OCI-LY7 (cell line): ENCODE results near the gene FAM9A. TPM values are rescaled to one million over a fixed set of nuclear protein-coding genes. Genes with fewer than 3 reads are reported as not detected.

Experiments used
- BruUV-seq: library from RNA; stranded (reverse); fragments of 400-500 nt; replicated peaks from 2 replicates; lab custom pipeline; 2021; lab: Mats Ljungman, UMichigan
- CTCF ChIA-PET: fragments of 300-600 bp; sonication (Branson Sonifier 250); formaldehyde crosslinking; loops from one replicate; lab custom pipeline; 2022; ENCODE audit warnings: antibody characterized with exemption; ENCODE audit not compliant: unreplicated experiment; lab: Charles Lee
- POLR2A ChIA-PET: fragments of 300-600 bp; sonication (Branson Sonifier 250); formaldehyde crosslinking; loops from one replicate; lab custom pipeline; 2022; ENCODE audit warnings: antibody characterized with exemption; lab: Charles Lee
- DNase-seq: peaks from one replicate; pipeline ENCODE4 v3.0.0-alpha.2; 2015; ENCODE audit warnings: low spot score
- H2AFZ ChIP-seq: fragments of 200-600 bp; sonication (generic), shearing (Covaris generic); 2 replicates; pipeline ENCODE4 v1.6.1; 2014; ENCODE audit warnings: mild to moderate bottlenecking, antibody characterized with exemption, low read length, moderate library complexity
- H3K27ac ChIP-seq: fragments of 200-600 bp; sonication (generic); 2 replicates; pipeline ENCODE4 v1.5.1; 2014; ENCODE audit warnings: mixed run types, low read depth, mild to moderate bottlenecking, moderate library complexity, low read length, inconsistent platforms; ENCODE audit not compliant: poor library complexity, severe bottlenecking
- H3K36me3 ChIP-seq: fragments of 200-600 bp; sonication (generic); 2 replicates; pipeline ENCODE4 v1.6.1; 2014; ENCODE audit warnings: mild to moderate bottlenecking, antibody characterized with exemption, low read length, moderate library complexity, mixed read lengths; ENCODE audit not compliant: insufficient read depth
- H3K4me1 ChIP-seq: fragments of 200-600 bp; sonication (generic); 2 replicates; pipeline ENCODE4 v1.5.1; 2014; ENCODE audit warnings: mild to moderate bottlenecking, low read length; ENCODE audit not compliant: insufficient read depth, poor library complexity, severe bottlenecking
- H3K4me2 ChIP-seq: fragments of 200-600 bp; sonication (generic); 2 replicates; pipeline ENCODE4 v1.6.1; 2014; ENCODE audit warnings: mild to moderate bottlenecking, low read length
- H3K4me3 ChIP-seq: fragments of 200-600 bp; sonication (generic); 2 replicates; pipeline ENCODE4 v1.5.1; 2014; ENCODE audit warnings: mild to moderate bottlenecking, low read depth, low read length; ENCODE audit not compliant: poor library complexity, severe bottlenecking
- H3K79me2 ChIP-seq: fragments of 200-600 bp; sonication (generic); 2 replicates; pipeline ENCODE4 v1.6.1; 2016; ENCODE audit warnings: low read depth, mild to moderate bottlenecking, low read length, moderate library complexity, mixed read lengths; ENCODE audit not compliant: insufficient read depth
- H3K9me2 ChIP-seq: fragments of 200-600 bp; sonication (generic); 2 replicates; pipeline ENCODE4 v1.6.1; 2016; ENCODE audit warnings: mild to moderate bottlenecking, low read length, mixed read lengths; ENCODE audit not compliant: insufficient read depth
- H3K9me3 ChIP-seq: fragments of 200-600 bp; sonication (generic); 2 replicates; pipeline ENCODE4 v1.6.1; 2014; ENCODE audit warnings: mild to moderate bottlenecking, mixed run types, low read length, mixed read lengths
- H4K20me1 ChIP-seq: fragments of 200-600 bp; sonication (generic); 2 replicates; pipeline ENCODE4 v1.6.1; 2014; ENCODE audit warnings: mild to moderate bottlenecking, antibody characterized with exemption, low read length, moderate library complexity, mixed read lengths; ENCODE audit not compliant: insufficient read depth
- CTCF ChIP-seq: fragments of 200-600 bp; sonication (generic); conservative IDR thresholded peaks from 2 replicates; pipeline ENCODE4 v1.5.1; 2014; ENCODE audit warnings: mild to moderate bottlenecking, antibody characterized with exemption, low read length, moderate library complexity, mixed read lengths
- EZH2phosphoT487 ChIP-seq: fragments of 200-600 bp; sonication (generic); IDR thresholded peaks from 2 replicates; pipeline ENCODE4 v1.6.1; 2018; ENCODE audit warnings: low read depth, borderline replicate concordance, mild to moderate bottlenecking, mixed run types, antibody characterized with exemption, low read length, moderate library complexity, mixed read lengths
- intact Hi-C: fragments of 100-400 bp; cut with micrococcal nuclease; formaldehyde crosslinking; loops from one replicate; pipeline ENCODE4 v1.10.0; 2022; ENCODE audit not compliant: unreplicated experiment
- total RNA-seq, 2 experiments: library from RNA; depleted of rRNA in 1 of 2; stranded (reverse); fragments of >200 nt in 1 of 2; shearing (Covaris generic) in 1 of 2; gene quantifications; 2 replicates each; pipeline ENCODE4 v1.2.3, GENCODE V29; 2014 to 2022

The FAM9A gene
- total RNA-seq, 2 experiments from 2014 or later, result not detected

- CTCF ChIA-PET, result no interaction called here
- H3K36me3 ChIP-seq, result no peaks in the 10 kb centered on the region
Observed at GRCh38 chrX:8748855-8749254, 52.3 kb downstream of the FAM9A start.

GRCh38 chrX:8743126-8743732 is 58.0 kb downstream of the FAM9A start:
- no peaks in the 10 kb centered on the region for H3K79me2 ChIP-seq
- H3K4me3 ChIP-seq, result no peak overlapping the region
- no peaks in the 10 kb centered on the region for H3K9me3 ChIP-seq
- no peaks in the 10 kb centered on the region for H3K36me3 ChIP-seq
- BruUV-seq, result no TSS peak
- no peak overlapping the region for H3K4me2 ChIP-seq
- H3K9me2 ChIP-seq, result no peaks in the 10 kb centered on the region
- no peak overlapping the region for H2AFZ ChIP-seq
- no peaks in the 10 kb centered on the region for H4K20me1 ChIP-seq
- no peaks in the 10 kb centered on the region for H3K4me1 ChIP-seq
- peak; percentile 79 for TF ChIP-seq CTCF
- TF ChIP-seq EZH2phosphoT487, result no peak
- intact Hi-C loops, result loop anchor here (5.0 kb wide), 1 partner anchor 69 kb away; no protein-coding TSS in a partner anchor
- H3K27ac ChIP-seq, result no peak overlapping the region
- ChIA-PET POLR2A (interaction anchor here (0.6 kb wide), 1 partner anchor 1636 kb away, joined by 4 read pairs; no protein-coding TSS in a partner anchor), CTCF (no interaction called here)
- peak; percentile 39 for DNase-seq

More at GRCh38 chrX:8748855-8749254, 52.3 kb downstream of the FAM9A start:
- Histone ChIP-seq H3K79me2 (no peaks in the 10 kb centered on the region), H2AFZ (no peak overlapping the region), H3K4me1 (no peaks in the 10 kb centered on the region), H3K4me2 (no peak overlapping the region), H3K27ac (no peak overlapping the region), H4K20me1 (no peaks in the 10 kb centered on the region), H3K9me3 (no peaks in the 10 kb centered on the region), H3K9me2 (no peaks in the 10 kb centered on the region), H3K4me3 (no peak overlapping the region)
- no TSS peak for BruUV-seq
- TF ChIP-seq EZH2phosphoT487 (no peak), CTCF (peak; percentile 68)
- peak; percentile 6 for DNase-seq
- intact Hi-C loops, result loop anchor here (5.0 kb wide), 1 partner anchor 752 kb away; no protein-coding TSS in a partner anchor
- POLR2A ChIA-PET, result no interaction called here

DNA sequence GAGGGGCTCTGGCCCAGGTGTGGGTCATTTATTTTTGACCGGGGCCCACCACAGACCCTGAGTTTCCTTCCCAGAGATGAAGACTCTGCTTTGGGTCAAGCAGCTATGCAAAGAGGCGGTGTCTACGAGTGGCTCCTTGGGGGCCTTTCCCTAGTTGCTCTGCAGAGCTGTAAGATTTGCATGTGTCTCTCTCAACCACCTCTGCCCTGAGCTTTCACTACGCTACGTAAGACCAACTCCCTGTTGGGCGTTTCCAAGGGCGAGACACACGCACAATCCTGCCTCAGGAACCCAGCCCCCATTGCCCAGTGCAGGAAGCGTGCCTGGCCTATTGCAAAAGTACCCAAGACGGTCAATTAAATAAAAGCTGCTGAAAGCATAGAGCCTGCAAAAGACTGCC is 59.2 kb downstream of the FAM9A start:
- no TSS peak for BruUV-seq
- CTCF ChIA-PET, result no interaction called here
- no peak for TF ChIP-seq CTCF
- no peak for TF ChIP-seq EZH2phosphoT487
- POLR2A ChIA-PET, result no interaction called here
- intact Hi-C loops, result loop anchor here (5.0 kb wide), 1 partner anchor 70 kb away; no protein-coding TSS in a partner anchor
- Histone ChIP-seq H2AFZ (no peak overlapping the region), H3K9me3 (no peaks in the 10 kb centered on the region), H3K9me2 (no peaks in the 10 kb centered on the region), H3K79me2 (no peaks in the 10 kb centered on the region), H3K4me2 (no peak overlapping the region), H3K27ac (no peak overlapping the region), H3K4me1 (no peaks in the 10 kb centered on the region), H4K20me1 (no peaks in the 10 kb centered on the region), H3K36me3 (no peaks in the 10 kb centered on the region), H3K4me3 (no peak overlapping the region)
- no peak for DNase-seq
